NK-92 treated with Interleukin-12 subunit alpha and Interleukin-12 subunit beta, amount 100 ng/mL, for 24 hours (cell line): Measurements from ENCODE around the gene CSNK1E.

Experiments used
- DNase-seq: peaks from one replicate; lab custom pipeline; 2025; lab: John Stamatoyannopoulos, UW

CSNK1E gene

GRCh38 chr22:38305471-38306448 lies 11.5 kb downstream of the CSNK1E start:
- peak; percentile 17 for DNase-seq

DNA sequence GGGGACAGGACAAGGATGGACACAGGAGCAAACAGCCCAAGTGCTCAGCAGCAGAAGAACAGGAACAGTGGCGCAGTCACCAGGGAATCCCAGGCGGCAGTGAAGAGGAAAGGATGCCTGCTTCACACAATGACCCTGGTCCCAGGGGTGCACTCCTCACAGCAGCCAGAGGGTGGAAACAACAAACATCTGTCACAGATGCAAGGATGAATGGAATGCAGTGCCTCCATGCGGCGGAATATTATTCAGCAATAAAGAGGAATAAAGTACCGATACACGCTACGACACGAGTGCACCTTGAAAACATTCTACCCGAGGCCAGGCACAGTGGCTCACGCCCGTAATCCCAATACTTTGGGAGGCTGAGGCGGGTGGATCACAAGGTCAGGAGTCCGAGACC lies 12.7 kb downstream of the CSNK1E start:
- no peak for DNase-seq

GRCh38 chr22:38303974-38304373 lies 13.3 kb downstream of the CSNK1E start:
- DNase-seq, result no peak

DNA sequence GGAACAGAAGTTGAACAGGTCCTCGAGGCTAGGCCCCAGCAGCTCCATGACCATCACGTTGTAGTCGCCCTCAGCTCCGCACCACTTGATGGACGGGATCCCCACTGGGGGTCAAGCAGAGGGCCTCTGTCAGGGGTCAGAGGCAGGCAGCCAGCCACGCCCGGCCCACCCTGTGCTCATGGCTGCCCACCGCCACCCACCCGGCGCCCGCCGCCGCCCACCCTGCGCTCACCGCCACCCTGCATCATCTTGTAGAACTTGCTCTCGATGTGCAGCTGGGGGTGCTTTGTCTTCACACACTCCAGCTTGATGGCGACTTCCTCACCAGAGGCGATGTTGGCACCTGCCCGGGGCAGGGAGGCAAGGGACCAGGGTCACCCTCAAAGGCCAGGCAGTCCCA lies 14.3 kb downstream of the CSNK1E start:
- DNase-seq, result no peak

DNA sequence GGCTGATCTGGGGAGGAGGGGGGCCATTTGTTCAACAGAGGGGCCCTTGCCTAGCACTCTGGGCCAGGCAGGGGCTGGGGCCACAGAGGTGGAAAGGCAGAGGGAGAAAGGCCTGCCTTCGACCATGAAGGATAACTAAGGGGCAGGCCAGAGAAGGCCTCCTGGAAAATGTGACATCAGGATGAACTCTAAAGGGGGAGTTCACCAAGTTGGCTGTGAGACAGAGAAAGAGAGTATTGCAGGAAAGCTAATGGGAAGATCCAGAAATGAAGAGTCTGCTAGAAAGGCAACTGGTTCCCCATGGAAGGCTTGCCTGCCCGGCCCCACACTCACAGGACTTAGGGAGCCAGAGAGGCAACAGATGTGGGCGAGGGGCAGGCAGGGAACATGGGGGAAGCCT lies 16.3 kb downstream of the CSNK1E start:
- DNase-seq, result no peak

GRCh38 chr22:38300197-38300945 lies 16.9 kb downstream of the CSNK1E start:
- no peak for DNase-seq

DNA sequence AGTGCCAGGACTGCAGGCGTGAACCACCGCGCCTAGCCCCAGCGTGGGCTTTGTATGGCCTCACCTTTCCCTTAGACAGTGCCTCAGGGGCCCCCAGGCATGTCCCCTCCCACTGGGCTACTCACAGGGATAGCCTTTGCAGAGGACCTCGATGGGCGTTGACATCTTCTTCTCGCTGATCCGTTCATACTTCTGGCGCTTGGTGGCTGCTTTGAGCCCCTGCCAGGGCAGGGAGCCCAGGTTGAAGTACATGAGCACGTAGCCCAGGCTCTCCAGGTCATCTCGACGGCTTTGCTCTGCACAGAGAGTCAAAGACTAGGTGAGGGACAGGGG lies 17.5 kb downstream of the CSNK1E start:
- DNase-seq, result no peak

GRCh38 chr22:38298312-38299005 lies 18.8 kb downstream of the CSNK1E start:
- DNase-seq, result no peak

DNA sequence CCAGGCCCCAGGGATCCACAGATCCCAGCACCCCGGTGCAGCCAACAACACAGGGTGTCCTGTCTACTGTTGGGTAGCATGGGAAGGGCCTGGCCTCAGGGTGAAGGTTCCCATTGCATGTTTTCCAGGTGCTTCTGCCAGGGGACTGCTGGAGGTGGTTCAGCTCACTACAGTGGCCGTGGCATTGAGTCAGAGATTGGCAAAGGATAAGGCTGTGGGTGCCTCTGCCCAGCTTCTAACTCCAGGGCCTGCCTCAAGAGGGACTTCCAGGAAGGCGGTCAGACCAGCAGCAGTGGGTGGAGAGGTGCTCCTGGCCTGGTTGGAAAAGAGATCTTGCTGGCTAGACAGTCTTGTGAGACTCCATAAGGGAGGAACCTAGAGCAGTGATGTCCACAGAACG lies 20.9 kb downstream of the CSNK1E start:
- DNase-seq, result no peak

DNA sequence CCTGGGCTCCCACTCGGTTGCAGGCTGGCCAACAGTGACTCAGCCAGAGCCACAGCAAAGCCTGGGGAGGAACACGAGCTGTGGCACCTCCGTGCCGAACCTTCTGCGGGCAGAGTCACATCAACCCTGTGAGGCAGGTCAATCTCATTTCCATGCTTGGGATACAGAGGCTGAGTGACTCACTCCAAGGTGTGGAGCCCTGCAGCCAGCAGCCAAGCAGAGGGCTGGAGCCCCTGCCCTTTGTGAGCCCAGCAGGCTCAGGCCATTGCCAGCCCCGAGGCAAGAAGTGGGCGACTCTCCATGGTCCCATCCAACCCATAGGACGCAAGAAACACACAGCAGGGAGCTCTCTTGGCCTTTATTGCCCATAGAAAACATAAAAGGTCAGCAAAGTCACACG lies 21.4 kb downstream of the CSNK1E start:
- no peak for DNase-seq

DNA sequence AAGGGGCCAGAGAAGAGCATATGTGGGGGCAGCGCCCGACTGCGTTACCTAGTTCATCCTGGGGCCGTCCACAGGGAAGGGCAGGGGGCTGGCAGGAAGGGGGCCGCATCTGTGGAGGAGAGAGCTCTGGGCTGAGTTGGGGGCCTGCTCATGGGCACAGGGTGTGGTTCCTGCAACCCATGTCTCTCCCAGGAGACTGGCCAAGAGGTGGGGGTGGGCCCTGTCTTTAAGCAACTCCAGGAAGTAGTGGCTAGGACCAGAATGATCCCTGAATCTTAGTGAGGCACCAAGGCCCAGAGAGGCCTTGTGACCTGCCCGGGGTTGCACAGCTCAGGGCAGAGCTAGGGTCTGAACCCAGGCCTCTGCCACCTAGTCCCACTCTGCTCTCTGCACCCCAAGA lies 21.9 kb downstream of the CSNK1E start:
- no peak for DNase-seq

DNA sequence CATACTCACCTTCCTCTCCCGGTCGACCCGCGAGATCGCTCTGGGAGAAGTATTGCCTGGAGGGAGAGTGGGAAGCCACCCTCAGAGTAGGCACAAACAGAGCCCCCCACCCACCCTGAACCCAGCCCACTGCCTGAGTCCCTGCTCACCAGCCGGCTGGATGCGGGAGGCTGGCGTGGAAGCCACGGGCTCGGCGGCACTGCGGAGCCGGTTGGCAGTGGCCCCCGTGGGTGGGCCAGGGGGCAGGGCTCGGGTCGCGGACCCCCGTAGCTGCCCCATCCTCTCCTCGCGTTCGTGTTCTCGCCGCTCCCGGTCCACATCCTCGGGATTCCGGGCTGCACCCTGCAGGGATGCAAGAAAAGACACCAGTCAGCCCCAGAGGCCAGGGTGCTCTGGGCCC lies 23.0 kb downstream of the CSNK1E start:
- no peak for DNase-seq

DNA sequence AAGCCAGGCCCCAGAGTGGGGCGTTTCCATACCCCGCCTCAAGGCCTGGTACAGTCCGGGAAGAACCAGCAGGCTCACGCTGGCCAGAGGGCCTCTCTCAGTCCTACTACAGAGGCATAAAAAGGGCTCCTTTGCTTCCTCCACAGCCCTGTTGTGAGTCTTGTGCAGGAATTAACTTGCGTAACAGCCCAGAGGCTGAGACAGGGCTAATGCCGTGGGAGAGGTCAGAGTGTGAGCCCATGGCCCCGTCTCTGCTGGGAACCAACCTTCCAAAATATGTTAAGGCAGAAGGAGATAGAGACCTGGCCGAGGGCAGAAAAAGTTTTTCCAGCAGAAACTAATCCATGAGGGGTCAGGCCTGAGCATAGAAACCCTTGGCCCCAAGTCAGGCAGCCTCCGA lies 24.5 kb downstream of the CSNK1E start:
- DNase-seq, result no peak

DNA sequence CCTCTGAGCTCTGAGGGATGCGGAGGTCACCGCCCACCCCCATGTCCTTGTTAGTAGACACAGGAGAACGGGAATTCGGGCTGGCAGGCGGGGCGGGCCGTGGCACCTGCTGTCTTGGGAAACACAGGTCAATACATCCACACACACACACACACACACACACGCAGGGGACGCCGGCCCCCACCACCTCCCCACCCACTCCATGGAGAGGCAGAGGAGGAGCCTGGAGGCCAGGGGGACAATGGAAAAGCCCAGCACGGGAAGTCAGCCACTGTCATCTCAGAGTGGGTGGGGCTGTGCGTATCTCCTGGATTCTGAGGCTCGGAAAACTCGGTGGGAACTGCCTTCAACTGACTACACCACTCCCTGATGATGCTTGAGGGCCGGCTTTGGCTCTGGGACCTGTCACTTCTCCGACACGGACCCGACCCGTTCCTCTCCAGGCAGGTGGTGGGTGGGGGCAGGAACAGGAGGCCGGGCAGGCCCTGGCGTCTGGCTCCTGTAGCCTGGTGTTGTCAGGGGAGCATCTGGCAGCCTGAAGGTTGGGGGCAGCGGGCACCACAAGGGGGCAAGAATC lies 25.9 kb downstream of the CSNK1E start:
- no peak for DNase-seq

DNA sequence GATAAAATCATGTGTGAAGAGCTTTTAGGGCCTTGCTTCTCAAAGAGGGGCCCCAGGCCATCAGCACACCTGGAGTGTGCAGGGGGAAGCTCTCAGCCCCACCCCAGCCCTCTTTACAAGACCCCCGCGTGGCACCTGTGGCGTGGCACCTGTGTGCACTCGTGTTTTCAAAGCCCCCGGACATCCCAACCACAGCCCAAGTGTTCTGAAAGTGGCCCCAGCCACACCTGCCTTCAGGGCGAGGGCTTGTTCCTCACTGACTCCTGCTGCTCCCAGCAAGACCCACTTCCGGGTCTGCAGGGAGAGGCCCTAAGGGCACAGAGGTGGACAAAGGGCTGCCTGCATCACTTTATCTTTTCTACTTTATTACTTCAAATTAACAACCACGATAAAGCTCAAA lies 26.9 kb downstream of the CSNK1E start:
- DNase-seq, result no peak

DNA sequence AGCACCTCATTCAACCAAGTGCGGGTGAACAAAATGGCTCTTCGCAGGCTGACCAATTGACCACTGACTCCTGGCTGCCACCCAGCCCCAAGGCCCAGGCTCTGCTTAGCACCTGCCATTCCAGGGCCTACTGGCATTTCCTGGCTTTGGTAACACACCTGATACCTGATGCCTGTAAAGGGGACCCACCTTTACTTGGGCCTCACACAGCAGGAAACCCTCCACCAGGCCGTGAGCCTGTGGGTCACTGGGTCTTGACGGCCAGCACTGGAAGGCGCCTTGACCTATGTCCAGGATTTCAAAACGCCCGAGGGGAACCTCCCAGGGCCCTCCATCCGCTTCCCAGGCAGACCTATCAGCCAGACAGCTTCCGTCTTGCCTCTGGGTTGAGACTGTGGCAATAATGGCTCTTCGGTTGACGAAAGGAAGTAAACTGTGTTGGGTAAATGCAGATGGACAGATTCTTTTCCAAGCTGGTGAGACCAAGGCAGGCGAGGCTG lies 27.6 kb downstream of the CSNK1E start:
- DNase-seq, result no peak

- DNase-seq, result no peak
Measured at GRCh38 chr22:38286915-38287669, 30.1 kb downstream of the CSNK1E start.

GRCh38 chr22:38285018-38285417 lies 32.2 kb downstream of the CSNK1E start:
- DNase-seq, result no peak

GRCh38 chr22:38284042-38284402 lies 33.2 kb downstream of the CSNK1E start:
- no peak for DNase-seq

GRCh38 chr22:38282397-38282796 lies 34.8 kb downstream of the CSNK1E start:
- no peak for DNase-seq

- DNase-seq, result no peak
Measured at GRCh38 chr22:38276166-38276565, 41.1 kb downstream of the CSNK1E start.
